Breast epithelium (tissue), 4 donors: ENCODE measurements around the gene KATNAL2. TPM values are rescaled to one million over a fixed set of nuclear protein-coding genes. Genes with fewer than 3 reads are reported as not detected.
A peak's percentile ranks its signal among the peaks of the same experiment; 100 is the strongest.

Experiments
- DNase-seq, 2 donors: peaks; one replicate each; pipeline ENCODE4 v3.0.0-alpha.2; 2019; ENCODE audit warnings: low spot score in 2 of 2
- H3K27ac ChIP-seq, 2 donors: fragments of 200-600 bp; sonication (generic) in 1 of 2; one replicate each; pipeline ENCODE4 v1.5.1; 2016 to 2019; ENCODE audit warnings: mild to moderate bottlenecking in 1 of 2
- H3K27me3 ChIP-seq, 2 donors: fragments of 200-600 bp; sonication (generic) in 1 of 2; one replicate each; pipeline versions ENCODE4 v1.5.1 to v1.6.0; 2017 to 2019; ENCODE audit warnings: control low read depth in 1 of 2, mild to moderate bottlenecking in 1 of 2
- H3K36me3 ChIP-seq: fragments of 200-600 bp; one replicate; pipeline ENCODE4 v1.5.1; 2019
- H3K4me1 ChIP-seq, 2 donors: fragments of 200-600 bp; sonication (generic); one replicate each; pipeline ENCODE4 v1.5.1; 2016 to 2019; ENCODE audit warnings: control low read depth in 1 of 2
- H3K4me3 ChIP-seq, 3 donors: fragments of 200-600 bp; sonication (generic); 1 replicate in 2 of 3; 2 replicates in 1 of 3; pipeline ENCODE4 v1.5.1; 2016 to 2019; ENCODE audit warnings: mild to moderate bottlenecking in 3 of 3, moderate library complexity in 2 of 3
- H3K9me3 ChIP-seq, 2 donors: fragments of 200-600 bp; sonication (generic) in 1 of 2; one replicate each; pipeline ENCODE4 v1.5.1; 2016 to 2019; ENCODE audit warnings: control low read depth in 1 of 2
- POLR2A ChIP-seq: fragments of 450-650 bp; IDR thresholded peaks from one replicate; pipeline ENCODE4 v1.6.1; 2016; ENCODE audit warnings: antibody characterized with exemption, mild to moderate bottlenecking, moderate library complexity
- POLR2AphosphoS5 ChIP-seq, 3 donors: sonication (generic); formaldehyde crosslinking; IDR thresholded peaks; one replicate each; pipeline ENCODE4 v1.6.1; 2017; ENCODE audit warnings: antibody characterized with exemption in 3 of 3
- intact Hi-C: fragments of 100-400 bp; cut with DNase I; formaldehyde crosslinking; loops from one replicate; pipeline ENCODE4 v1.15.1; 2023; ENCODE audit warnings: low total_unique reads
- total RNA-seq, 3 donors: library from RNA; depleted of rRNA; stranded (reverse); fragments of >200 nt; gene quantifications; one replicate each; pipeline ENCODE4 v1.1.0, GENCODE V29; 2016
- TF ChIP-seq, protein P1 (sequence below), 3 donors: fragments of 450-650 bp; IDR thresholded peaks; one replicate each; pipeline ENCODE4 v1.5.1; 2016 to 2017; ENCODE audit warnings: antibody characterized with exemption in 3 of 3, mild to moderate bottlenecking in 3 of 3, moderate library complexity in 3 of 3

KATNAL2 gene
- total RNA-seq, 3 donors from 2014 or later: 8.2 to 16.8 (median 9.1) TPM

DNA sequence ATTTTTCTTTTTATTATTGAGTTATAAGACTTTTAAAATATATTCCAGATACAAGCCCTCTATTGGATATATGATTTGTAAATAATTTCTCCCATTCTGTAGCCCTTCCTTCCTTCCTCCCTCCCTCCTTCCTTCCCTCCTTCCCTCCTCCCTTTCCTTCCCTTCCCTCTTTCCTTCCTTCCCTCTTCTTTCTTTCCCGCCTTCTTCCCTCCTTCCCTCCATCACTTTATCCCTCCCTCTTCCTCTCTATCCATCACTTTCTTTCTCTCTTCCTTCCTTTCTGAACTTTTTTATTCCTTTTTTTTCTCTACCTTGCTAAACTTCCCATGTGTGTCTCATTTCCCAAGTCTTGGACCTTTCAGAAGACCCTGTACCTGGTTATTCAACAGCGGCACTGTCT lies 163.5 kb downstream of the KATNAL2 start:
- H3K4me1 ChIP-seq: no peaks in the 10 kb centered on the region
- DNase-seq: no peak
- intact Hi-C loops: no loop called here
- H3K27me3 ChIP-seq: no peaks in the 10 kb centered on the region
- no peak overlapping the region for H3K4me3 ChIP-seq
- no peaks in the 10 kb centered on the region for H3K9me3 ChIP-seq
- no peak overlapping the region for H3K27ac ChIP-seq
- TF ChIP-seq POLR2A: no peak
- TF ChIP-seq, protein P1, sequence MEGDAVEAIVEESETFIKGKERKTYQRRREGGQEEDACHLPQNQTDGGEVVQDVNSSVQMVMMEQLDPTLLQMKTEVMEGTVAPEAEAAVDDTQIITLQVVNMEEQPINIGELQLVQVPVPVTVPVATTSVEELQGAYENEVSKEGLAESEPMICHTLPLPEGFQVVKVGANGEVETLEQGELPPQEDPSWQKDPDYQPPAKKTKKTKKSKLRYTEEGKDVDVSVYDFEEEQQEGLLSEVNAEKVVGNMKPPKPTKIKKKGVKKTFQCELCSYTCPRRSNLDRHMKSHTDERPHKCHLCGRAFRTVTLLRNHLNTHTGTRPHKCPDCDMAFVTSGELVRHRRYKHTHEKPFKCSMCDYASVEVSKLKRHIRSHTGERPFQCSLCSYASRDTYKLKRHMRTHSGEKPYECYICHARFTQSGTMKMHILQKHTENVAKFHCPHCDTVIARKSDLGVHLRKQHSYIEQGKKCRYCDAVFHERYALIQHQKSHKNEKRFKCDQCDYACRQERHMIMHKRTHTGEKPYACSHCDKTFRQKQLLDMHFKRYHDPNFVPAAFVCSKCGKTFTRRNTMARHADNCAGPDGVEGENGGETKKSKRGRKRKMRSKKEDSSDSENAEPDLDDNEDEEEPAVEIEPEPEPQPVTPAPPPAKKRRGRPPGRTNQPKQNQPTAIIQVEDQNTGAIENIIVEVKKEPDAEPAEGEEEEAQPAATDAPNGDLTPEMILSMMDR (IDR thresholded peaks at IDR 0.05): no peak
- TF ChIP-seq POLR2AphosphoS5 (IDR thresholded peaks at IDR 0.05): no peak
- no peaks in the 10 kb centered on the region for H3K36me3 ChIP-seq

DNA sequence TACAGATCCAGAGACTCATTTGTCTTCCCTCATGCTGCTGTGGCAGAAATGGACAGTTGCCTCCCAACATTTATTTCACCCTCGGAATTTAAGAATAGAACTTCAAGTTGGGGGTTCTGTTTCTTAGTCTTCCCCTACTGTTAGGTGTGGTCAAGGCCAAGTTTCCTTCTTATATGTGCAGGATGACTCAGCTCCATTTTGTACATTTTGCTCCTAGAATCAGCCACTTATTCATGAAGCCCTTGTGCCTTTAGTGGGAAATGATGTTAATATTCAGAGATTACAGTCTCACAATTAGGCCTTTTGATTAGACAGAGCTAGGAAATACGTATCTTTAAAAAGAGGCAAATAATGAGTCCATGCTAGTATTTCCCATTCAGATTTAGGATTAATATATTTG lies 164.2 kb downstream of the KATNAL2 start:
- H3K9me3 ChIP-seq: no peaks in the 10 kb centered on the region
- intact Hi-C loops: no loop called here
- no peaks in the 10 kb centered on the region for H3K4me1 ChIP-seq
- no peaks in the 10 kb centered on the region for H3K36me3 ChIP-seq
- no peaks in the 10 kb centered on the region for H3K27me3 ChIP-seq
- DNase-seq: no peak
- no peak overlapping the region for H3K4me3 ChIP-seq
- TF ChIP-seq POLR2AphosphoS5 (IDR thresholded peaks at IDR 0.05): no peak
- H3K27ac ChIP-seq: no peak overlapping the region

DNA sequence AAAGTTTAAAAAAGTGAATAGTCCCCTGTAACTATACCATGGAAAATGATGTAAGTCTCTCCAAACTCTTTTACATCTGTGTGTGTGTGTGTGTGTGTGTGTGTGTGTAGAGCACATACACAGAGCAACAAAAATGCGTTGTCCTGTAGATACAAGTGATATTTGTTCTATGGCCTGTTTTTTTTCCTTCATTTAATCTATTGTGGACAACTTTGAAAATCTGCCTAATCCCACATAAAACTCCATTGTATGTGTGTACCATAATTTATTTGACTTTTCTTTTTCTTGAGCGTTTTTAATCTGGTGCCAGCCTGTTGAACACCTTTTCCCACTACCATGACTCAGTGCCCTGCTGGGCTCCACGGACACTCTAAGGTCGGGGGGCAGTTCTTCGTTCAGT lies 170.3 kb downstream of the KATNAL2 start:
- no peak for DNase-seq
- TF ChIP-seq POLR2A (no peak), POLR2AphosphoS5 (IDR thresholded peaks at IDR 0.05) (no peak)
- TF ChIP-seq, protein P1 (IDR thresholded peaks at IDR 0.05): no peak
- H3K27ac ChIP-seq: no peak overlapping the region
- no peak overlapping the region for H3K4me3 ChIP-seq
- intact Hi-C loops: no loop called here
- H3K9me3 ChIP-seq: no peaks in the 10 kb centered on the region
- no peaks in the 10 kb centered on the region for H3K27me3 ChIP-seq
- H3K4me1 ChIP-seq: no peaks in the 10 kb centered on the region
- H3K36me3 ChIP-seq: no peaks in the 10 kb centered on the region

DNA sequence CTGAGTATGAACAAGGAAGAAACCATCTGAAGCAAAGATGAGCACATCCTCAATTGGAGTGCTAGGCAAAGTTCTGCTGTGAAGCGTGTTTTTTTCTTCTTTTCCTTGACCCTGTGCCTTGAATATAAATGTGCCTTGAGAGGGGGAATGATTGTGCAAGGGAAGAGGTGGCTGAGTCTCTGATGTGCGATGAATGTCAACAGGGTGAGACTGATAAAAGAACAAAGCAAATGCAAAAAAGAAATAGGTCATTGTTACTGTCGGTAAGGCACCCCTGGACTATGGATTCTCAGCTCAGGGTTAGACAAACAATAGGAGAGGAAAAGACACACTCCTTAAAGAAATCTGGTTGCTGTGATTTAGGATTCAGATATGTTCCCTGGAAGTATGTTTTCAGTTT lies 178.4 kb downstream of the KATNAL2 start:
- DNase-seq: no peak
- no peak overlapping the region for H3K4me3 ChIP-seq
- H3K9me3 ChIP-seq: no peaks in the 10 kb centered on the region
- H3K4me1 ChIP-seq: no peaks in the 10 kb centered on the region
- no peaks in the 10 kb centered on the region for H3K36me3 ChIP-seq
- intact Hi-C loops: no loop called here
- TF ChIP-seq POLR2A (no peak), POLR2AphosphoS5 (IDR thresholded peaks at IDR 0.05) (no peak)
- TF ChIP-seq, protein P1 (IDR thresholded peaks at IDR 0.05): no peak
- H3K27ac ChIP-seq: no peak overlapping the region
- no peaks in the 10 kb centered on the region for H3K27me3 ChIP-seq

DNA sequence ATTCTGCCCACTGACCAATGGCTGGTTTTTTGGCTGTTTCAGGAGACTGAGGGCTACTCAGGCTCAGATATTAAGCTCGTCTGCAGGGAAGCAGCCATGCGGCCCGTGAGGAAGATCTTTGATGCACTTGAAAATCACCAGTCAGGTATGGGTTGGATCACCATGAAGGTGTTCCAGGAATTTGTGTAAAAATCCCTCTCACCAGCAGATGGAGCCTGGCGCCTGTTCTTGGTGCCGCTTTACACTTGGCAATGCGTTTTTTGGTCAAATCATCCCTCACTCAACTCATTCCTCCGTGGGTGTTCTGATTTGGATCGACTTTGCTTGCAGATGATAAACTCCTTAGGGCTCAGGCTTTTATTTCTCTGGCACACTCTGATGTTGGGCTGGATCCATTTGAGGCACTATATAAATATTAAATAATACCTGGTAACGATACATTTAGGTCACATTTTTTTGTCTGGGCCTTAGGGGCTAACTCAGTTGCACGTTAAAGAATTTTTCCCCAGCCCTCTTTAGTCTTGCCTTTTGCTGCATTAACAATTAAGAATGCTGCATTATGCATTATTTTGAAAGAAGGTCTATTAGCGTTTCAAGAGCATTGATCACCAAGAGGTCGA lies 182.9 kb downstream of the KATNAL2 start:
- TF ChIP-seq POLR2A (no peak), POLR2AphosphoS5 (IDR thresholded peaks at IDR 0.05) (no peak)
- TF ChIP-seq, protein P1 (IDR thresholded peaks at IDR 0.05): peak in 2 of 3 donors; percentile 69 to 71
- intact Hi-C loops: no loop called here
- no peaks in the 10 kb centered on the region for H3K9me3 ChIP-seq

More for the DNA sequence above, 182.9 kb downstream of the KATNAL2 start:
- peak in 1 of 2 donors; percentile 35 for DNase-seq
- Histone ChIP-seq H3K4me3 (no peak overlapping the region), H3K36me3 (no peaks in the 10 kb centered on the region), H3K27me3 (no peaks in the 10 kb centered on the region), H3K4me1 (no peaks in the 10 kb centered on the region), H3K27ac (no peak overlapping the region)
